ENCODE results near the gene COPS8. TPM values are rescaled to one million over a fixed set of nuclear protein-coding genes. Genes with fewer than 3 reads are reported as not detected.

Gene COPS8
- 144 to 170 TPM (median 147 TPM) in 5 replicates for total RNA-seq (2022; extraction: Qiagen RNA extraction)

GRCh38 chr2:237085248-237086221 is at the start of gene COPS8:
TSS of gene COPS8 (plus strand) at chr2:237085889. CDS start at chr2:237085965, 76 bp downstream.

